T-cell (primary cell): ENCODE data around the gene DNMT3A. TPM values are rescaled to one million over a fixed set of nuclear protein-coding genes. Genes with fewer than 3 reads are reported as not detected.

Source experiments
- ATAC-seq, 4 experiments: fragments of 200-7000 bp in 3 of 4; fragments of 150-1000 bp in 1 of 4; cut with Tn5 transposase; replicated peaks in 1 of 4; 1 replicate in 3 of 4; 2 replicates in 1 of 4; pipeline ENCODE4 v1.10.0; 2021; ENCODE audit warnings: moderate library complexity in 3 of 4, mild to moderate bottlenecking in 2 of 4, moderate number of reproducible peaks in 1 of 4
- CTCF ChIA-PET, 2 donors: fragments of 300-600 bp; sonication (Branson Sonifier 250); formaldehyde crosslinking; loops; one replicate each; lab custom pipeline; 2022; ENCODE audit warnings: antibody characterized with exemption in 2 of 2; lab: Charles Lee
- POLR2A ChIA-PET, 2 donors: fragments of 300-600 bp; sonication (Branson Sonifier 250); formaldehyde crosslinking; loops; one replicate each; lab custom pipeline; 2022; ENCODE audit warnings: antibody characterized with exemption in 2 of 2; lab: Charles Lee
- DNase-seq, 35 experiments: peaks; one replicate each; pipeline versions ENCODE4 v3.0.0 to v3.0.0-alpha.2; 2013 to 2023
- H3K27ac ChIP-seq: one replicate; pipeline ENCODE4 v1.5.1; 2013; ENCODE audit warnings: low read length
- H3K27me3 ChIP-seq, 2 experiments: replicated peaks in 1 of 2; 1 replicate in 1 of 2; 2 replicates in 1 of 2; pipeline versions ENCODE4 v1.6.1 to v1.7.0; 2013; ENCODE audit warnings: low read length in 1 of 2, mixed read lengths in 1 of 2; ENCODE audit not compliant: control insufficient read depth in 2 of 2, insufficient read depth in 2 of 2; ENCODE audit errors: extremely low read depth in 1 of 2
- H3K36me3 ChIP-seq, 2 donors: 1 replicate in 1 of 2; 2 replicates in 1 of 2; pipeline versions ENCODE4 v1.6.1 to v1.7.0; 2013; ENCODE audit warnings: low read length in 1 of 2; ENCODE audit not compliant: control insufficient read depth in 2 of 2, insufficient read depth in 1 of 2; ENCODE audit errors: extremely low read depth in 1 of 2
- H3K4me1 ChIP-seq, 2 experiments: 1 replicate in 1 of 2; 2 replicates in 1 of 2; pipeline versions ENCODE4 v1.6.1 to v1.7.0; 2013; ENCODE audit warnings: low read length in 2 of 2, mixed read lengths in 1 of 2; ENCODE audit not compliant: insufficient read depth in 2 of 2, control insufficient read depth in 1 of 2; ENCODE audit errors: extremely low read depth in 1 of 2
- H3K4me3 ChIP-seq, 2 donors: 1 replicate in 1 of 2; 2 replicates in 1 of 2; pipeline versions ENCODE4 v1.5.1 to v1.7.0; 2013; ENCODE audit warnings: mild to moderate bottlenecking in 2 of 2, low read length in 1 of 2, moderate library complexity in 1 of 2; ENCODE audit not compliant: control insufficient read depth in 1 of 2; ENCODE audit errors: extremely low read depth in 1 of 2
- H3K9me3 ChIP-seq: 2 replicates; pipeline ENCODE4 v1.7.0; 2013
- H3K27ac Mint-ChIP-seq, 2 donors: one replicate each; pipeline ENCODE4 v1.8.0; 2020 to 2021; ENCODE audit warnings: mild to moderate bottlenecking in 2 of 2, mixed read lengths in 2 of 2
- H3K27me3 Mint-ChIP-seq, 2 donors: one replicate each; pipeline ENCODE4 v1.8.0; 2021 to 2022; ENCODE audit warnings: mixed read lengths in 2 of 2
- H3K36me3 Mint-ChIP-seq: one replicate; pipeline ENCODE4 v1.8.0; 2021; ENCODE audit warnings: mixed read lengths
- H3K4me1 Mint-ChIP-seq, 3 donors: one replicate each; pipeline ENCODE4 v1.8.0; 2020 to 2022; ENCODE audit warnings: mixed read lengths in 3 of 3, mild to moderate bottlenecking in 1 of 3
- H3K4me3 Mint-ChIP-seq, 3 donors: one replicate each; pipeline ENCODE4 v1.8.0; 2020 to 2022; ENCODE audit warnings: mild to moderate bottlenecking in 3 of 3, mixed read lengths in 3 of 3, moderate library complexity in 3 of 3
- H3K9me3 Mint-ChIP-seq, 3 donors: one replicate each; pipeline ENCODE4 v1.8.0; 2020 to 2022; ENCODE audit warnings: mixed read lengths in 3 of 3
- WGBS: methylation state at CpG from one replicate; pipeline ENCODE4 v1.1.5; 2013; ENCODE audit warnings: missing lambda C conversion rate; ENCODE audit not compliant: insufficient coverage; 5-methylcytosine and 5-hydroxymethylcytosine counted together
- total RNA-seq, 35 experiments: library from RNA in 6 of 35; stranded (reverse) in 6 of 35; fragments of 120-200 nt in 1 of 35; gene quantifications; one replicate each; pipeline versions ENCODE4 v1.2.1 to v1.2.4 and lab custom pipeline; 2013 to 2026

Gene DNMT3A
- total RNA-seq, 5 donors from 2014 or later (not counting 1 experiment from before 2014, with no cell fraction given): 78.7 to 125 (median 93.2) TPM

GRCh38 chr2:25374411-25374810 is 32.7 kb upstream of the DNMT3A start:
- H3K4me3 ChIP-seq: no peak overlapping the region
- H3K27ac ChIP-seq: no peak overlapping the region
- H3K36me3 ChIP-seq: no peaks in the 10 kb centered on the region
- POLR2A ChIA-PET: no interaction called here
- Mint-ChIP-seq H3K4me1 (peaks cover 31 to 34% (median 33%) of the 10 kb centered on the region in 3 donors), H3K27me3 (no peaks in the 10 kb centered on the region), H3K4me3 (no peak overlapping the region), H3K36me3 (no peaks in the 10 kb centered on the region), H3K27ac (no peak overlapping the region), H3K9me3 (no peaks in the 10 kb centered on the region)
- no peaks in the 10 kb centered on the region for H3K9me3 ChIP-seq
- H3K4me1 ChIP-seq: peaks cover 11 to 38% of the 10 kb centered on the region in 2 experiments
- no CpG with 5 or more reads among the region's 4 CpGs for WGBS
- ATAC-seq (no peak), DNase-seq (no peak)
- CTCF ChIA-PET: interaction anchor here (0.6 to 4.2 kb wide), 3 partner anchors 12 to 20 kb away, joined by 3 to 55 read pairs (median 10); no protein-coding TSS in a partner anchor
- H3K27me3 ChIP-seq: no peaks in the 10 kb centered on the region

DNA sequence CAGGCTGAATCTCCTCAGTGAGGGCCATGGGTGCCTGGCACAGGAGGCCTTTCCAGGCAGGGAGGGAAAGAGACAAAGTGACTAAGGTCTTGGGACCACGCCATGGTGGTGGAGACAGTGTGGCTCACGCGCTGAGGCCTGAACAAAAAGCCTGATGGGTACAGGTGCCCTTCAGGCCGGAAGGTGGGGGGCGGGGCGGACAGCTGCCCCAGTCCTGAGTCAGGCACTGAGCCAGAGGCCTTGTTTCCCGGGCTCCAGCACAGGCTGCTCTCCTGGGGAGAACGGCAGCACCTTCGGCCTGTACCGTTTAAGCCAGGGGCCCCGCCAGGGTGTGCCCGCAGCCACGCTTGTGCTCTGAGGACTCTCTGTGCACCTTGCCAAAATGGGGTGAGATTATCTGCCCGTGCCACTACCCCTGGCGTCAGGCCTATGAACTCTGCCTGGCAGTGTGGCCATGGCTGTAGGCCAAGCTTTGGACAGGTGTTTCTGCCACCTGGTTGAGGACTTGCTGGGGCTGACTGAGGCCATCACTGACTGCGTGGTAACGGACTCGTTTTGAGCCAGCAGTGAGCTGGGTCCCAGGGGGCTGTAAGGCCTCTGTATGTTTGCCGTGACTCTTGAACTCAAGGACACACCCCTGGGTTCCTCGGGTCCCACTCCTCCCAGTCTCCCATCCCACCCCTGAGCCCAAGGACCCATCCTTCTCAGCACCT is 31.7 kb upstream of the DNMT3A start:
- H3K27ac ChIP-seq: no peak overlapping the region
- H3K4me3 ChIP-seq: no peak overlapping the region
- no peaks in the 10 kb centered on the region for H3K27me3 Mint-ChIP-seq
- no peaks in the 10 kb centered on the region for H3K36me3 ChIP-seq
- no peaks in the 10 kb centered on the region for H3K36me3 Mint-ChIP-seq
- 91% methylated on average over 20 of the region's 20 CpGs for WGBS
- H3K27ac Mint-ChIP-seq: no peak overlapping the region
- H3K9me3 Mint-ChIP-seq: no peaks in the 10 kb centered on the region
- POLR2A ChIA-PET: interaction anchor here in 1 of 2 donors (1.2 kb wide), 1 partner anchor 10 kb away, joined by 17 read pairs; no protein-coding TSS in a partner anchor
- H3K4me1 Mint-ChIP-seq: peaks cover 21 to 25% (median 23%) of the 10 kb centered on the region in 3 donors
- no peaks in the 10 kb centered on the region for H3K9me3 ChIP-seq
- peaks cover 8 to 28% of the 10 kb centered on the region in 2 experiments for H3K4me1 ChIP-seq
- no peak for ATAC-seq
- H3K27me3 ChIP-seq: no peaks in the 10 kb centered on the region
- H3K4me3 Mint-ChIP-seq: no peak overlapping the region
- CTCF ChIA-PET: interaction anchor here (0.6 to 1.0 kb wide), 3 partner anchors 11 to 153 kb away, joined by 3 to 10 read pairs (median 5); no protein-coding TSS in a partner anchor
- DNase-seq: no peak

DNA sequence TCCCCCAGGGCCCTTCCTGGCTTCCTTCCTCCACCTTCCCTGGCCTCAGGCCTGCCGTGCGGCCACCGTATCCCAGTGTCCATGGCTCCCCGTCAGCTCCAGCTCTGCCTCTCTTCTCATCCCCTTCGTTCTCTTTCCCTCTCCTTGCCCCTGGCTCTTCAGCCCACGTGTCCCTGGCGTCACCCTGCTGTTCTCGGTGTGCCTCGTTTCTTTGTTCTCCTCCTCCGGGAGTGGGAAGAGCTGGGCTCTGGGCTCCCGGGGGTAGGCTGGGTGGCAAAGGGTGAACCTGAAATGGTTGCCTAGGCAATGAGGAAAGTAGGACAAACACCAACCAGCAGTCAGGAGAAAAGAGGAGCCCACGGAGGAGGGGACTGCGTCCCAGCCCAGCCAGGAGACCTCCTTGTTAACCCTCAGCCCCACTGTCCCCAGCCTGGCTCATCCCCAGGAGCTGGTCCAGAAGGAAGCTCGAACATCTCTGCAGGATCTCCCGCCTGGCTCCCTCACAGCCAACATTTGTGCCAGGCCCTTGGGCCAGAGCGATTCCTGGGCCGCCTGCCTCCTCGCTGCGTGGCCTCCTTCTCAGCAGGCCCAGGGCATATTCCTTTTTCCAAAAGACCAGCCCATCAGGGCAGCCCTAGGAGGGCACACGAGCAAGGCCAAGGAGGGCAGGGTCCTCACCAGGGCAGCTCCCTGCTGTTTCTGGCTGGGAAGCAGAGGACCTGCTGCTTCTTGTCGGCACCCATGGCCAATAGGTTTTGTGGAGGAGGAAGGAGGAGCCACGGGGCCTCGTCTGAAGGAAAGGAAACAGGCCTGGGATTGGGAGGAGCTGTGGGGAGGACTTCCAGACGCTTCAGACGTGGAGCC is 30.9 kb upstream of the DNMT3A start:
- ChIA-PET CTCF (interaction anchor here in 1 of 2 donors (1.0 kb wide), 1 partner anchor 10 kb away, joined by 4 read pairs; no protein-coding TSS in a partner anchor), POLR2A (interaction anchor here in 1 of 2 donors (1.2 kb wide), 1 partner anchor 9 kb away, joined by 17 read pairs; no protein-coding TSS in a partner anchor)
- H3K36me3 Mint-ChIP-seq: no peaks in the 10 kb centered on the region
- ATAC-seq (no peak), DNase-seq (no peak)
- 91% methylated on average over 17 of the region's 25 CpGs for WGBS
- H3K27me3 Mint-ChIP-seq: no peaks in the 10 kb centered on the region
- Histone ChIP-seq H3K27me3 (no peaks in the 10 kb centered on the region), H3K4me3 (no peak overlapping the region), H3K27ac (no peak overlapping the region), H3K36me3 (no peaks in the 10 kb centered on the region), H3K9me3 (no peaks in the 10 kb centered on the region), H3K4me1 (peaks cover 8 to 21% of the 10 kb centered on the region in 2 experiments)
- H3K4me1 Mint-ChIP-seq: peaks cover 15 to 18% (median 18%) of the 10 kb centered on the region in 3 donors
- no peaks in the 10 kb centered on the region for H3K9me3 Mint-ChIP-seq
- no peak overlapping the region for H3K27ac Mint-ChIP-seq
- H3K4me3 Mint-ChIP-seq: no peak overlapping the region

DNA sequence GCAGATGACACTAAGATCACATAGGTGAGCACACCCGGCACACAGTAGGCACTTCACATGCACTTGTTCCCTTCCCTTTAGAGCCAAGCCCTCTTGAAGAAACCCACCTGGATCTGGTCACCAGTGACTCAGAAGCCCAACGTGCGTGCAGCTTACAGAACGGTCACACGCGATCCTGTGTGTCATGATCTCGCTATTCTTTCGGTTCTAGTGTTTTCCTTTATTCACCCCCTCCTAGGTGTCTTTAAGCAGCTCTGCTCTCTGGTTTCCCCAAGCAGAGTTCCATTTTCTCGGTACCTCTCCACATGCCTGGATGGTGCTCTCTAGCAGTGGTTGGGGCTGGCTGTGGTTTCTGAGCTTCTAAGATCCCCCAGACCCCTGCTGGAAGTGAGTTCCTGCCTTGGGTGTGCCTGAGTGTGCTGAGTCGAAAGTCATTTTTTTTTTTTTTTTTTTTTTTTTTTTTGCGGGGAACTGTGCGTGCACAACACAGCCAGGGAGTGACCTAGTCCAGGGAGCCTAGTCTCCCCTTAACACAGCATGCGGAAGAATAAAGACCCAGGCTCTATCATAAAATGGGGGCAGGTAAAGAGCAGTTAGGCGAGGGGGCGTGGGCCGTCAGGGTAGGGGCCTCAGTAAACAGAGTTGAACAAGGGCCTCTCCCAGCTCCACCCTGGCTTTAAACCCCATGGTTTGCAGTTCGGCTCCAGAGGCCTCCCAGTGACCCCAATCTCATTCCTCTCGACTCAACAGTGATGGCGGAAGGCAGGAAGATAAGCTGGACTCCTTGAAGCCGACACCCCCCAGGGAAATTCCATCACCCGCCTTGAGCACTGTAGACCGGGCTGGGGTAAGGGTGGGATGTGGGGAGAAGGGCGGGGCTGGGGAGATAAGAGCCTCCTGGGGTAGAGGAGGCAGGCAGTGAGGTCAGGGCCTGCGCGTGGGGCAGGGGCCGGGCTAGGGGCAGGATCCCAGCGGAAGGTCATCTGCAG is 29.8 kb upstream of the DNMT3A start:
- 93% methylated on average over 17 of the region's 27 CpGs for WGBS
- CTCF ChIA-PET: interaction anchor here in 1 of 2 donors (1.0 kb wide), 1 partner anchor 9 kb away, joined by 4 read pairs; no protein-coding TSS in a partner anchor
- H3K4me3 Mint-ChIP-seq: no peak overlapping the region
- H3K4me1 Mint-ChIP-seq: peaks cover 6 to 10% (median 9%) of the 10 kb centered on the region in 3 donors
- H3K27me3 Mint-ChIP-seq: no peaks in the 10 kb centered on the region
- Histone ChIP-seq H3K9me3 (no peaks in the 10 kb centered on the region), H3K4me1 (peaks cover 4 to 11% of the 10 kb centered on the region in 2 experiments), H3K27ac (no peak overlapping the region), H3K36me3 (no peaks in the 10 kb centered on the region), H3K4me3 (no peak overlapping the region), H3K27me3 (no peaks in the 10 kb centered on the region)
- ATAC-seq (no peak), DNase-seq (no peak)
- no peaks in the 10 kb centered on the region for H3K9me3 Mint-ChIP-seq
- no peak overlapping the region for H3K27ac Mint-ChIP-seq
- no peaks in the 10 kb centered on the region for H3K36me3 Mint-ChIP-seq
- POLR2A ChIA-PET: interaction anchor here in 1 of 2 donors (0.7 kb wide), 1 partner anchor 415 kb away, joined by 8 read pairs; no protein-coding TSS in a partner anchor

DNA sequence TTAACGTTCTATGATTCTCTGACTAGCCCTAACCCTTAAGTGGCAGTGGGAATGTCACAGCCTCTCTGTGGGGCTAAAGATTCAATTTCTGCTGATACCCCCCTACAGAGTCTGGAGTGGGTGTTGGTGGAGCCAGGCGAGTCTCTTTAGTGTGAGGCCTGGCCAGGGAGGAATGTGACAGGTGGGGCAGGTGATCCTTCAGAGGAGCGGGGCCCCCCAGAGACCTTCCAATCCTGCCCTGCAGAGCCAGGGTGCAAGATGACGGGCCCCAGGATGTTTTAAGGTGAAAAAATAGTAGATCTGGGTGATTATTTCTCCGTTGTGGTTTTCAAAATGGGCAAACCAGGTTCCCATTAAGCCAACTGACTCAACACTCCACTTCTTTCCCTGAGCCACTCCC is 28.2 kb upstream of the DNMT3A start:
- H3K4me3 Mint-ChIP-seq: no peak overlapping the region
- Histone ChIP-seq H3K36me3 (no peaks in the 10 kb centered on the region), H3K27me3 (no peaks in the 10 kb centered on the region), H3K27ac (no peak overlapping the region), H3K4me3 (no peak overlapping the region), H3K9me3 (no peaks in the 10 kb centered on the region), H3K4me1 (no peaks in the 10 kb centered on the region)
- WGBS: 100% methylated on average over 1 of the region's 5 CpGs
- ChIA-PET POLR2A (no interaction called here), CTCF (interaction anchor here in 1 of 2 donors (0.5 kb wide), 1 partner anchor 403 kb away, joined by 4 read pairs; no protein-coding TSS in a partner anchor)
- peaks cover 0 to 2% (median 2%) of the 10 kb centered on the region in 3 donors for H3K4me1 Mint-ChIP-seq
- DNase-seq (no peak), ATAC-seq (no peak)
- H3K9me3 Mint-ChIP-seq: no peaks in the 10 kb centered on the region
- no peaks in the 10 kb centered on the region for H3K36me3 Mint-ChIP-seq
- no peak overlapping the region for H3K27ac Mint-ChIP-seq
- H3K27me3 Mint-ChIP-seq: no peaks in the 10 kb centered on the region
